K562 (cell line): Measurements from ENCODE around the gene OSGEPL1. TPM values are rescaled to one million over a fixed set of nuclear protein-coding genes. Genes with fewer than 3 reads are reported as not detected.

Experiments used
- ATAC-seq: fragments of 200-7000 bp; cut with Tn5 transposase; 3 replicates; pipeline ENCODE4 v1.9.1; 2020; ENCODE audit warnings: moderate library complexity
- BruUV-seq: library from RNA; stranded (reverse); fragments of 400-500 nt; replicated peaks from 2 replicates; lab custom pipeline; 2021; lab: Mats Ljungman, UMichigan
- CTCF ChIA-PET: fragments of 300-600 bp; formaldehyde crosslinking; extraction: SDS; loops from one replicate; lab custom pipeline; 2021; ENCODE audit warnings: low intra/inter-chr PET ratio; lab: Yijun Ruan, JAX
- POLR2A ChIA-PET: fragments of 300-600, 350-650 bp; sonication (Branson Sonifier 250); formaldehyde crosslinking; extraction: SDS; loops from one replicate; lab custom pipeline; 2021; ENCODE audit warnings: antibody characterized with exemption, inconsistent platforms; lab: Yijun Ruan, JAX
- DNase-seq, 4 experiments: peaks; one replicate each; pipeline versions ENCODE4 v3.0.0 to v3.0.0-alpha.2; 2011 to 2018; ENCODE audit warnings: low spot score in 3 of 4, mixed read lengths in 3 of 4; ENCODE audit errors: extremely low read depth in 1 of 4
- FAIRE-seq: peaks from 2 replicates; lab custom pipeline; 2011; peaks lifted over from hg19 to GRCh38; lab: Jason Lieb, UNC
- H2AFZ ChIP-seq: 2 replicates; pipeline ENCODE4 v1.6.0; 2011; ENCODE audit warnings: low read depth, low read length, control low read depth, inconsistent platforms
- H3K27ac ChIP-seq: fragments of 200-600 bp; 3 replicates; pipeline ENCODE4 v1.8.0; 2011; ENCODE audit warnings: low read depth, mild to moderate bottlenecking, control low read depth, inconsistent platforms, low read length, moderate library complexity, mixed read lengths; ENCODE audit errors: extremely low read depth
- H3K27me3 ChIP-seq, 2 experiments: fragments of 300-600 bp in 1 of 2; 2 replicates in 1 of 2; 3 replicates in 1 of 2; pipeline versions ENCODE4 v1.6.0 to v1.8.0; 2011; ENCODE audit warnings: inconsistent platforms in 2 of 2, low read length in 2 of 2, mild to moderate bottlenecking in 1 of 2, mixed read lengths in 1 of 2, moderate library complexity in 1 of 2; ENCODE audit not compliant: control insufficient read depth in 2 of 2, insufficient read depth in 2 of 2
- H3K36me3 ChIP-seq: fragments of 300-600 bp; 3 replicates; pipeline ENCODE4 v1.8.0; 2011; ENCODE audit warnings: mild to moderate bottlenecking, low read length, inconsistent platforms; ENCODE audit not compliant: control insufficient read depth, insufficient read depth
- H3K4me1 ChIP-seq, 2 experiments: fragments of 200-600 bp in 1 of 2; replicated peaks in 1 of 2; 2 replicates in 1 of 2; 3 replicates in 1 of 2; pipeline versions ENCODE4 v1.5.1 to v1.8.0; 2011; ENCODE audit warnings: inconsistent platforms in 2 of 2, low read length in 2 of 2, mild to moderate bottlenecking in 1 of 2, mixed read lengths in 1 of 2, moderate library complexity in 1 of 2; ENCODE audit not compliant: control insufficient read depth in 2 of 2, insufficient read depth in 2 of 2
- H3K4me2 ChIP-seq: 2 replicates; pipeline ENCODE4 v1.6.1; 2011; ENCODE audit warnings: low read length, control low read depth, inconsistent platforms, mixed read lengths; ENCODE audit not compliant: insufficient read depth
- H3K4me3 ChIP-seq: fragments of 200-600 bp; sonication (generic), shearing (Covaris generic); 2 replicates; pipeline ENCODE4 v1.5.1; 2016; ENCODE audit warnings: control low read depth, inconsistent platforms
- H3K79me2 ChIP-seq: fragments of 200-600 bp; 3 replicates; pipeline ENCODE4 v1.8.0; 2011; ENCODE audit warnings: low read length, inconsistent platforms; ENCODE audit not compliant: control insufficient read depth, insufficient read depth
- H3K9ac ChIP-seq, 2 experiments: 2 replicates each; pipeline versions ENCODE4 v1.6.0 to v1.6.1; 2011; ENCODE audit warnings: low read depth in 2 of 2, low read length in 2 of 2, control low read depth in 1 of 2, inconsistent platforms in 1 of 2, mild to moderate bottlenecking in 1 of 2, mixed read lengths in 1 of 2; ENCODE audit not compliant: insufficient read depth in 1 of 2
- H3K9me1 ChIP-seq: one replicate; pipeline ENCODE4 v1.6.0; 2011; ENCODE audit warnings: inconsistent platforms, mild to moderate bottlenecking, low read length, moderate library complexity; ENCODE audit not compliant: control insufficient read depth, insufficient read depth
- H3K9me3 ChIP-seq: replicated peaks from 2 replicates; pipeline ENCODE4 v1.5.1; 2011; ENCODE audit warnings: low read depth, low read length, inconsistent platforms; ENCODE audit not compliant: control insufficient read depth, insufficient read depth
- H4K20me1 ChIP-seq: replicated peaks from 2 replicates; pipeline ENCODE4 v1.6.1; 2011; ENCODE audit warnings: low read length, inconsistent platforms, mixed read lengths; ENCODE audit not compliant: control insufficient read depth, insufficient read depth
- AFF4 ChIP-seq: sonication (generic); formaldehyde crosslinking; IDR thresholded peaks from 2 replicates; pipeline ENCODE4 v1.8.0; 2023; ENCODE audit warnings: mild to moderate bottlenecking, missing genetic modification reagents
- ASH1L ChIP-seq: fragments of 450-650 bp; IDR thresholded peaks from 2 replicates; pipeline ENCODE4 v1.6.1; 2018; ENCODE audit warnings: borderline replicate concordance, mild to moderate bottlenecking, low read depth; ENCODE audit not compliant: partially characterized antibody
- CBX8 ChIP-seq: fragments of 200-600 bp; sonication (generic); IDR thresholded peaks from 2 replicates; pipeline ENCODE4 v1.6.1; 2012; ENCODE audit warnings: borderline replicate concordance, mixed run types, low read depth, mild to moderate bottlenecking, moderate library complexity, mixed read lengths, low read length, control low read depth, inconsistent platforms; ENCODE audit not compliant: poor library complexity, severe bottlenecking; ENCODE audit errors: extremely low read depth
- ELF2 ChIP-seq: fragments of 250-450 bp; sonication (Bioruptor Pico); IDR thresholded peaks from 2 replicates; pipeline ENCODE4 v1.5.0; 2021; ENCODE audit warnings: mild to moderate bottlenecking
- WGBS: fragments of 100-300 bp; shearing (Covaris generic); methylation state at CpG from one replicate; pipeline ENCODE4 v1.1.6; 2016; ENCODE audit warnings: low coverage, mixed read lengths; ENCODE audit not compliant: insufficient coverage; ENCODE audit errors: missing lambda C conversion rate; 5-methylcytosine and 5-hydroxymethylcytosine counted together
- in situ Hi-C: fragments of 300-500 bp; cut with MboI; formaldehyde crosslinking; loops from 4 replicates; pipeline ENCODE4 v1.15.0; 2018; ENCODE audit warnings: inconsistent platforms, mixed read lengths
- intact Hi-C: fragments of 100-400 bp; cut with micrococcal nuclease; formaldehyde crosslinking; loops from 2 replicates; pipeline ENCODE4 v1.14.2; 2022
- polyA plus RNA-seq, 8 experiments: library from polyadenylated mRNA; depleted of rRNA in 4 of 8; stranded (reverse) in 5 of 8; unstranded in 3 of 8; fragments of >200 nt; fragmentation: Nextera tagmentation in 2 of 8; fragmentation: Illumina TruSeq in 1 of 8; extraction: Ambion mirVana in 2 of 8; extraction: Trizol in 1 of 8; gene quantifications; 2 replicates each; pipeline versions ENCODE4 v1.2.1 to v1.2.3, GENCODE V29; 2011 to 2014; ENCODE audit warnings: inconsistent platforms in 1 of 8, missing spikeins in 1 of 8
- total RNA-seq, 7 experiments: library from RNA; depleted of rRNA in 6 of 7; stranded (reverse); fragments of >200 nt in 6 of 7; fragmentation: Illumina TruSeq in 2 of 7; extraction: Trizol in 2 of 7; gene quantifications; 2 replicates each; pipeline versions ENCODE4 v1.2.1 to v1.2.3, GENCODE V29; 2011 to 2021; ENCODE audit warnings: low replicate concordance in 1 of 7
- TF ChIP-seq, protein P1 (sequence below), 2 experiments: IDR thresholded peaks; 2 replicates each; pipeline ENCODE4 v1.6.1; 2011; ENCODE audit warnings: borderline replicate concordance in 1 of 2, control low read depth in 1 of 2, low read depth in 1 of 2, low read length in 1 of 2, mild to moderate bottlenecking in 1 of 2, mixed read lengths in 1 of 2, moderate library complexity in 1 of 2; ENCODE audit not compliant: insufficient read depth in 1 of 2, insufficient read length in 1 of 2, poor library complexity in 1 of 2, severe bottlenecking in 1 of 2; ENCODE audit errors: extremely low read depth in 1 of 2
- TF ChIP-seq, protein P2 (sequence below): sonication (generic); formaldehyde crosslinking; IDR thresholded peaks from 2 replicates; pipeline ENCODE4 v1.8.1; 2023; ENCODE audit warnings: mild to moderate bottlenecking, missing genetic modification reagents, moderate library complexity

OSGEPL1 gene
- total and polyA plus RNA-seq, 9 of the 15 experiments (the other 6 are each of a cell fraction or from before 2014, with no cell fraction given), result 2.5 to 10.8 (median 6.5) TPM

DNA sequence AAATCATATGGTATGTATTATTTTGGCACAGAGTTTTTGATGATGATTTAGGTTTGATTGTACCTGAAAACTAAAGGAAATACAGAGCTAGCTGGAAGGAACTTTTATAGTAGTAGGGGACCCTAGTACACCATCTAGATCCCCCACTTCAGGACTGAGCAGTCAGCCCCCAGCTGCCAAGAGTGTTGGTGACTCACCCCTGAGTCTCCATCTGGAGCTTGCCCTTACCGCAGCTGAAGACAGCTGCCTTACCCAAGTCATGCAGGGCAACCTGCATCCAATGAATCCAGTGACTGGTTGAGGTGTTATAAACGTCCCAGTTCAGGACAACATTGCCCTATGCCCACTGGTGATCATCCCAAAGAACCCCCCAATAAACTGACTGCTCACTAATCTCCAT, 36.9 kb upstream of the OSGEPL1 start:
- Histone ChIP-seq H3K9ac (no peak overlapping the region), H3K4me3 (no peak overlapping the region), H3K27ac (no peak overlapping the region), H3K4me1 (no peaks in the 10 kb centered on the region), H3K79me2 (no peaks in the 10 kb centered on the region; the same call in 2 of the 3 replicates), H3K9me3 (no peaks in the 10 kb centered on the region), H3K36me3 (peaks cover 66% of the 10 kb centered on the region), H3K4me2 (no peak overlapping the region), H4K20me1 (no peaks in the 10 kb centered on the region), H3K27me3 (no peaks in the 10 kb centered on the region), H2AFZ (no peak overlapping the region), H3K9me1 (no peaks in the 10 kb centered on the region)
- ChIA-PET CTCF (interaction anchor here (0.9 to 1.3 kb wide), 3 partner anchors 271 to 711 kb away, joined by 3 to 9 read pairs (median 5); no protein-coding TSS in a partner anchor), POLR2A (no interaction called here)
- in situ Hi-C loops (no loop called here), intact Hi-C loops (loop anchor here (5.0 kb wide), 1 partner anchor 268 kb away; no protein-coding TSS in a partner anchor)
- FAIRE-seq (no peak), ATAC-seq (no peak), DNase-seq (no peak)
- 73% methylated on average over 2 of the region's 2 CpGs for WGBS
- TF ChIP-seq CBX8 (no peak), ASH1L (no peak)
- BruUV-seq, result no TSS peak

- Histone ChIP-seq H3K4me3 (no peak overlapping the region), H3K27ac (no peak overlapping the region), H3K9me1 (no peaks in the 10 kb centered on the region), H3K4me1 (no peaks in the 10 kb centered on the region), H3K27me3 (no peaks in the 10 kb centered on the region), H3K4me2 (no peak overlapping the region), H3K79me2 (no peaks in the 10 kb centered on the region; the same call in 2 of the 3 replicates), H3K9ac (no peak overlapping the region), H4K20me1 (no peaks in the 10 kb centered on the region), H2AFZ (no peak overlapping the region), H3K9me3 (no peaks in the 10 kb centered on the region), H3K36me3 (peaks cover 65% of the 10 kb centered on the region)
- ATAC-seq (no peak), FAIRE-seq (no peak), DNase-seq (no peak)
- ChIA-PET POLR2A (no interaction called here), CTCF (interaction anchor here (0.6 to 1.3 kb wide), 5 partner anchors 271 to 1005 kb away, joined by 3 to 9 read pairs (median 4); no protein-coding TSS in a partner anchor)
- in situ Hi-C loops (no loop called here), intact Hi-C loops (loop anchor here (5.0 kb wide), 1 partner anchor 268 kb away; no protein-coding TSS in a partner anchor)
- no TSS peak for BruUV-seq
- TF ChIP-seq, protein P1, sequence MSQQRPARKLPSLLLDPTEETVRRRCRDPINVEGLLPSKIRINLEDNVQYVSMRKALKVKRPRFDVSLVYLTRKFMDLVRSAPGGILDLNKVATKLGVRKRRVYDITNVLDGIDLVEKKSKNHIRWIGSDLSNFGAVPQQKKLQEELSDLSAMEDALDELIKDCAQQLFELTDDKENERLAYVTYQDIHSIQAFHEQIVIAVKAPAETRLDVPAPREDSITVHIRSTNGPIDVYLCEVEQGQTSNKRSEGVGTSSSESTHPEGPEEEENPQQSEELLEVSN (IDR thresholded peaks at IDR 0.05; ENCODE audit: borderline replicate concordance in 1 of 2, extremely low read depth in 1 of 2, insufficient read depth in 1 of 2, insufficient read length in 1 of 2, low read depth in 1 of 2, low read length in 1 of 2, poor library complexity in 1 of 2, severe bottlenecking in 1 of 2), result no peak
- TF ChIP-seq ELF2 (CRISPR knock-in tag), result no peak
- TF ChIP-seq, protein P2, sequence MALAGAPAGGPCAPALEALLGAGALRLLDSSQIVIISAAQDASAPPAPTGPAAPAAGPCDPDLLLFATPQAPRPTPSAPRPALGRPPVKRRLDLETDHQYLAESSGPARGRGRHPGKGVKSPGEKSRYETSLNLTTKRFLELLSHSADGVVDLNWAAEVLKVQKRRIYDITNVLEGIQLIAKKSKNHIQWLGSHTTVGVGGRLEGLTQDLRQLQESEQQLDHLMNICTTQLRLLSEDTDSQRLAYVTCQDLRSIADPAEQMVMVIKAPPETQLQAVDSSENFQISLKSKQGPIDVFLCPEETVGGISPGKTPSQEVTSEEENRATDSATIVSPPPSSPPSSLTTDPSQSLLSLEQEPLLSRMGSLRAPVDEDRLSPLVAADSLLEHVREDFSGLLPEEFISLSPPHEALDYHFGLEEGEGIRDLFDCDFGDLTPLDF (CRISPR knock-in tag), result no peak
- TF ChIP-seq AFF4, result no peak
Measured at GRCh38 chr2:189799030-189799331, 36.4 kb upstream of the OSGEPL1 start.
